IPS-NIHi7 (cell line): ENCODE data around the gene TCEA3.
"Not testable (repeated sequence)": the region's sequence is repeated elsewhere in the genome, so short reads cannot be mapped to it uniquely, and the experiment has no call there.

Source experiments
- DNase-seq: peaks from one replicate; pipeline ENCODE4 v3.0.0; 2012; ENCODE audit warnings: mixed read lengths; ENCODE audit errors: extremely low spot score

The TCEA3 gene

GRCh38 chr1:23392125-23392855 is 32.3 kb downstream of the TCEA3 start:
- no peak for DNase-seq

- DNase-seq = no peak
Measured at GRCh38 chr1:23389837-23390321, 34.7 kb downstream of the TCEA3 start.

GRCh38 chr1:23387494-23387893 is 37.1 kb downstream of the TCEA3 start:
- no peak for DNase-seq

GRCh38 chr1:23385119-23385621 is 39.4 kb downstream of the TCEA3 start:
- DNase-seq = no peak

- no peak for DNase-seq
Measured at GRCh38 chr1:23384312-23385058, 40.1 kb downstream of the TCEA3 start.

GRCh38 chr1:23383577-23384311 is 40.8 kb downstream of the TCEA3 start:
- no peak for DNase-seq

- no peak for DNase-seq
Measured at GRCh38 chr1:23381233-23381885, 43.2 kb downstream of the TCEA3 start.

GRCh38 chr1:23380719-23381118 is 43.8 kb downstream of the TCEA3 start:
- DNase-seq = no peak

GRCh38 chr1:23380236-23380635 is 44.3 kb downstream of the TCEA3 start:
- not testable (repeated sequence) for DNase-seq

GRCh38 chr1:23376890-23377811 is 47.4 kb downstream of the TCEA3 start:
- DNase-seq = no peak

- DNase-seq = not testable (repeated sequence)
Measured at GRCh38 chr1:23374079-23374735, 50.3 kb downstream of the TCEA3 start.

GRCh38 chr1:23371987-23372880 is 52.3 kb downstream of the TCEA3 start:
- peak; percentile 42 for DNase-seq

GRCh38 chr1:23370709-23371584 is 53.6 kb downstream of the TCEA3 start:
- peak; percentile 71 for DNase-seq

- DNase-seq = no peak
Measured at GRCh38 chr1:23370330-23370708, 54.2 kb downstream of the TCEA3 start.

- DNase-seq = peak; percentile 10
Measured at GRCh38 chr1:23369335-23370013, 55.1 kb downstream of the TCEA3 start, which contains the start of gene ZNF436. Gene ZNF436, minus strand, starts transcription at chr1:23369836. Its CDS starts 1,831 bp downstream, at chr1:23368005.

GRCh38 chr1:23368562-23369334 is 55.8 kb downstream of the TCEA3 start:
- peak; percentile 83 for DNase-seq
